ENCODE results near the gene MXD1. TPM values are rescaled to one million over a fixed set of nuclear protein-coding genes. Genes with fewer than 3 reads are reported as not detected.
A peak's percentile ranks its signal among the peaks of the same experiment; 100 is the strongest.
"Not testable (repeated sequence)": the region's sequence is repeated elsewhere in the genome, so short reads cannot be mapped to it uniquely, and the experiment has no call there.

MXD1 gene, protein sequence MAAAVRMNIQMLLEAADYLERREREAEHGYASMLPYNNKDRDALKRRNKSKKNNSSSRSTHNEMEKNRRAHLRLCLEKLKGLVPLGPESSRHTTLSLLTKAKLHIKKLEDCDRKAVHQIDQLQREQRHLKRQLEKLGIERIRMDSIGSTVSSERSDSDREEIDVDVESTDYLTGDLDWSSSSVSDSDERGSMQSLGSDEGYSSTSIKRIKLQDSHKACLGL
- 10 to 100 TPM; 11.7 to 16.1 (median 13.0) TPM for polyA plus RNA-seq (ENCODE audit: insufficient read length in 3 of 3)
- long read RNA-seq, donor 1, full-length matches to known transcripts, result 2 of 2 reads
- long read RNA-seq, donor 1, partial matches to known transcripts, result 0 of 2 reads
- long read RNA-seq, donor 1, other reads (novel, unspliced or antisense), result 0 of 2 reads
- long read RNA-seq, donor 2, full-length matches to known transcripts, result 2 of 2 reads
- long read RNA-seq, donor 2, partial matches to known transcripts, result 0 of 2 reads
- long read RNA-seq, donor 2, other reads (novel, unspliced or antisense), result 0 of 2 reads
- long read RNA-seq, donor 3, full-length matches to known transcripts, result 5 of 5 reads
- long read RNA-seq, donor 3, partial matches to known transcripts, result 0 of 5 reads
- long read RNA-seq, donor 3, other reads (novel, unspliced or antisense), result 0 of 5 reads
- long read RNA-seq, donor 4, full-length matches to known transcripts, result 5 of 5 reads
- long read RNA-seq, donor 4, partial matches to known transcripts, result 0 of 5 reads
- long read RNA-seq, donor 4, other reads (novel, unspliced or antisense), result 0 of 5 reads
- long read RNA-seq, donor 5, result 0 reads
- long read RNA-seq, donor 6, full-length matches to known transcripts, result 2 of 7 reads
- long read RNA-seq, donor 6, partial matches to known transcripts, result 5 of 7 reads
- long read RNA-seq, donor 6, other reads (novel, unspliced or antisense), result 0 of 7 reads
- long read RNA-seq, donor 7, full-length matches to known transcripts, result 2 of 2 reads
- long read RNA-seq, donor 7, partial matches to known transcripts, result 0 of 2 reads
- long read RNA-seq, donor 7, other reads (novel, unspliced or antisense), result 0 of 2 reads
- long read RNA-seq, donor 8, full-length matches to known transcripts, result 2 of 2 reads
- long read RNA-seq, donor 8, partial matches to known transcripts, result 0 of 2 reads
- long read RNA-seq, donor 8, other reads (novel, unspliced or antisense), result 0 of 2 reads
- long read RNA-seq, donor 9, full-length matches to known transcripts, result 2 of 2 reads
- long read RNA-seq, donor 9, partial matches to known transcripts, result 0 of 2 reads
- long read RNA-seq, donor 9, other reads (novel, unspliced or antisense), result 0 of 2 reads
- long read RNA-seq, donor 10, full-length matches to known transcripts, result 3 of 3 reads
- long read RNA-seq, donor 10, partial matches to known transcripts, result 0 of 3 reads
- long read RNA-seq, donor 10, other reads (novel, unspliced or antisense), result 0 of 3 reads
- long read RNA-seq, donor 11, full-length matches to known transcripts, result 2 of 2 reads
- long read RNA-seq, donor 11, partial matches to known transcripts, result 0 of 2 reads
- long read RNA-seq, donor 11, other reads (novel, unspliced or antisense), result 0 of 2 reads
- long read RNA-seq, donor 12, full-length matches to known transcripts, result 1 of 1 reads
- long read RNA-seq, donor 12, partial matches to known transcripts, result 0 of 1 reads
- long read RNA-seq, donor 12, other reads (novel, unspliced or antisense), result 0 of 1 reads
- long read RNA-seq, donor 13, full-length matches to known transcripts, result 3 of 3 reads
- long read RNA-seq, donor 13, partial matches to known transcripts, result 0 of 3 reads
- long read RNA-seq, donor 13, other reads (novel, unspliced or antisense), result 0 of 3 reads
- long read RNA-seq, donor 14, full-length matches to known transcripts, result 3 of 3 reads
- long read RNA-seq, donor 14, partial matches to known transcripts, result 0 of 3 reads
- long read RNA-seq, donor 14, other reads (novel, unspliced or antisense), result 0 of 3 reads
- long read RNA-seq, donor 15, result 0 reads
- long read RNA-seq, donor 16, full-length matches to known transcripts, result 7 of 12 reads
- long read RNA-seq, donor 16, partial matches to known transcripts, result 5 of 12 reads
- long read RNA-seq, donor 16, other reads (novel, unspliced or antisense), result 0 of 12 reads

DNA sequence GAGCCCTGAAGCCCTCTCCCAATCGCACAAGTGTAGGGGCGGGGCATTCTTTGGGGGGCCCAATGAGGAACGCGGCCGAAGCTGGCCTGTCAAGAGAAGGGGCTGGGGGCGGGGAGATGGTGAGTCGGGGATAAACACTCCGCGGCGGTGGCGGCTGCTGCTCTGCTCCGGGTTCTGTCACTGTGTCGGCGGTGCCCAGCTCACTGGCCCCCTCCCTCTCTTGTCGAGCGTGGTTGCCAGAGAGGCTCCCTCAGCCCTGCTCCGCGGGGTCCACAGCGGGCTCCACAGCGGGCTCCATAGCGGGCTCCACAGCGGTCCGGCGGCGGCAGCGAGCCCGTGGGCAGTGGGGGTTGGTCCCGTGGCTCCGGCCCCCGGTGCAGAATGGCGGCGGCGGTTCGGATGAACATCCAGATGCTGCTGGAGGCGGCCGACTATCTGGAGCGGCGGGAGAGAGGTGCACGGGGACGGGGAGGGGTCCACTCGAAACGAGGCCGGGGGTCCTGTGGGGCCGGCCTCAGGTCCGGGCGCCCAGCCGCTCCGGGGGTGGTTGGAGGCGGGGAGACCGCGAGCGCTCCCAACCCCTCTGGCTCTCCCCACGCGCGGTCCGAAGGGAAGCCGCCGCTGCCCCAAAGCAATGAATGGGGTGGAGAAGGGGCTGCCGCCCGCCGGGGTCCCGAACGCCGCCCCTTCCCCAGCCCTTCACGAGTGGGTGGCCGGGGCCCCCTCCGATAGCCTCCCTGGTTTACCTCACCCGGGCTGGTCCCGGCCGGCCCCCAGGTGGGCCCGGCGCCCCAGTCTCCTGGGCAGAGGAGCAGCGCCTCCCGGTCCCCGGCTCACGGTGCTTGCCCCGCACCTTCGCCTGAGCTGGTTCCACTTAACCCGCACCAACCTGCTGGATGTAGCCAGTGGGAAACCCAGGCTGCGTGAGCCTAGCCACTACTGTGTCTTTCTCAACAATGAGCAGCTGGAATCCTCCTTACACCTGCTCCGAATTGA lies at the start of gene MXD1:
Gene MXD1 (plus strand): TSS at position 160 of the 996 bp plus-strand sequence. CDS start 222 bp downstream, at position 382.
- peak in 2 of 11 donors; percentile 13 to 20 for DNase-seq (ENCODE audit: extremely low read depth in 1 of 11, low read depth in 9 of 11, low spot score in 4 of 11)

DNA sequence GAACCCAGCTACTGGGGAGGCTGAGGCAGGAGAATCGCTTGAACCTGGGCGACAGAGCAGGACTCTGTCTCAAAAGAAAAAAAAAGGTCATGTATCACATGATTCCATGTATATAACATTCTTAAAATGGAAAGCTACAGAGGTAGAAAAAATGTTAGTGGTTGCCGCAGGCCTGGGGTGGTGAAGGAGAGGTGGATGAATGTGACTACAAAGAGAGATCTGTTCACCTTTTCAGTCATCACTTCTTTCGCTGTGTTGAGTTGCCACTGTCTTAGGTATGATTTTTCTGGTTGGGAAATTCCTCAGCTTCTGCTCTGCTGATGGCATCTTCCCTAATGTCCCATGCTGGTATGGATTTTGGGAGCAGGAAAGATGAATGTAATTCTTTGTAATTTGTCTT lies 26.5 kb upstream of the MXD1 start:
- DNase-seq (ENCODE audit: extremely low read depth in 1 of 11, low read depth in 9 of 11, low spot score in 4 of 11), result no peak

DNA sequence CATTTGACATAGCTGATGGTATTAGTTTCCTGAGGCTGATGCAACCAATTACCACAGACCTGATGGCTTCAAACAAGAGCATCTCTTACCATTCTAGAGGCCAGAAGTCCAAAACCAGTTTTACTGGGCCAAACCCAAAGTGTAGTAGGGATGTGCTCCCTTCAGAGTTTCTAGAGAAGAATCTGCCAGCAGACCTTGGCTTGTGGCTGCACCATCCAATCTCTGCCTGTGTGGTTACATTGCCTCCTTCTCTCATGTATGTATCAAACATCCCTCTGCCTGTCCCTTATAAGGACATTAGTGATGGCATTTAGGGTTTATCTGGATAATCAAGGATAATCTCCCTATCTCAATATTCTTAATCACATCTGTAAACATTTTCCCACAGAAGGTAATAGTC lies 25.6 kb upstream of the MXD1 start:
- no peak for DNase-seq (ENCODE audit: extremely low read depth in 1 of 11, low read depth in 9 of 11, low spot score in 4 of 11)

DNA sequence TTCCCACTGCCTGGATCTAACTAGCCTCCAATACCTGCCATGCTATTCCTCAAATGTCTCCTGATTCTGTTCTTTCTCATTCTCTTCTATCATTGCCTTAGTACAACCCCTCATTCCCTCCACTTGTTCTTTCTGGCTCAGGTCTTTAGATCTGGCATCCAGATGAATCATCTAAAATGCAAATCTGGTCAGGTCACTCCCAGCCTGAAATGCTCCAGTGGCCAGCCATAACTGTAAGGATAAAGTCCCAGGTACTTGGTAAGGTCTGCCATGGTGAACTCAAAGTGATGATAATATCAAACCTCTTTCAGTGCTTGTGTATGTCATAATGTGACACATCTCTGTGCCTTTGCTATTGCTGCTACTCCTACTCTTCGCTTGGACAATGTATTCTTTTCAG lies 24.0 kb upstream of the MXD1 start:
- no peak for DNase-seq (ENCODE audit: extremely low read depth in 1 of 11, low read depth in 9 of 11, low spot score in 4 of 11)

DNA sequence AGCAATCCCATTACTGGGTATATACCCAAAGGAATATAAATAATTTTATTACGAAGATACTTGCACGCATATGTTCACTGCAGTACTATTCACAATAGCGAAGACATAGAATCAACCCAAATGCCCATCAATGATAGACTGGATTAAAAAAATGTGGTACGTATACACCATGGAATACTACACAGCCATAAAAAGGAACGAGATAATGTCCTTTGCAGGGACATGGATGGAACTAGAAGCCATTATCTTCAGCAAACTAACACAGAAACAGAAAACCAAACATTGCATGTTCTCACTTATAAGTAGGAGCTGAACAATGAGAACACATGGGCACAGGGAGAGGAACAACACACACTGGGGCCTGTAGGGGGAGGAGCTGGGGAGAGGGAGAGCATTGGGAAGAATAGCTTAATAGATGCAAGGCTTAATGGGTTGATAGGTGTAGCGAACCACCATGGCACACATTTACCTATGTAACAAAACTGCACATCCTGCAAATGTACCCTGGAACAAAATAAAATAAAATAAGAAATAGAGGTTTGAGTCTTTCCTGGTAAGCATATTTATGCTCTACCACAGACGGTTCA lies 22.0 kb upstream of the MXD1 start:
- not testable (repeated sequence) for DNase-seq (ENCODE audit: extremely low read depth in 1 of 11, low read depth in 9 of 11, low spot score in 4 of 11)

DNA sequence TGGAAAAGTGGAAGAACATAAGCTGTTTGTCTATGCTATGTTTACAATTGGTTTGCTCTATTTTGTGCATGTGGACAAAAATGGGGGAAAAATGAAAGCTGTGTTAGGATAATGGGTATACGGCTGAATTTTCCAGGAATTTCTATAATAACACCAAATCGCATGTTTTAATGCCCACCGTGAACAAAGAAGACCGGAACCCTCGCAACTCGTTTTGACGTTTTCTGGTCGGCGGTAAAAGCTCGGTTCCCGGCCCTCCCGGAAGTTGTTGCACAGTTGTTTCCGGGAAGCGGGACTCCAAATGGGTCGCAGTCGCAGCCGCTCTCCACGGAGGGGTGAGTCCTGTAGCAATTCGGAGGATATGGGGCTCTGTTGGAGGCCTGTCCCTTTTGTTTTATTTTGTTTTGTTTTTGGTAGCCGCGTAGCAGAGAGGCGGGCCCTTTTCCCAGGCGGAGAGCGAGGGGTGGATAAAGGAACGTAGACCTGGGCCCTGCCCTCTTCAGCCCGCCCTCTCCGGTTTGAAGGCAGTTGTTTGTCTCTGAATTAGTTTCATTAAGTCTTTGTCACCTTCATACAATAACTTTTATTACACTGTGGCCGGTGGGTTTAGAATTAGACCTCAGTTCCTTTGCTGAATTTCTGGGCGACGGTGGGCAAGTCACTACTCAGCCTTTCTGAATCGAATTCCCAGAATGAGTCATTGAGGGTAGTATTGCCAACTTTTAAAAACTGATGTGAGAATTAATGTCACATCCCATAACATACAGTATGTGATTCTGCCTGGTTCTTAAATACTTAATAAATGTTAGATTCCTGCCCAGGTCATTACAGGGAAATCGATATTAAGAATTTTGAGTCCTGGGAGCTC lies 21.0 kb upstream of the MXD1 start, which contains the start of gene SNRNP27:
Gene SNRNP27 (plus strand): TSS at position 273 of the 868 bp plus-strand sequence. CDS start 29 bp downstream, at position 302.
- DNase-seq (ENCODE audit: extremely low read depth in 1 of 11, low read depth in 9 of 11, low spot score in 4 of 11), result peak in 10 of 11 donors; percentile 62 to 83 (median 74)

DNA sequence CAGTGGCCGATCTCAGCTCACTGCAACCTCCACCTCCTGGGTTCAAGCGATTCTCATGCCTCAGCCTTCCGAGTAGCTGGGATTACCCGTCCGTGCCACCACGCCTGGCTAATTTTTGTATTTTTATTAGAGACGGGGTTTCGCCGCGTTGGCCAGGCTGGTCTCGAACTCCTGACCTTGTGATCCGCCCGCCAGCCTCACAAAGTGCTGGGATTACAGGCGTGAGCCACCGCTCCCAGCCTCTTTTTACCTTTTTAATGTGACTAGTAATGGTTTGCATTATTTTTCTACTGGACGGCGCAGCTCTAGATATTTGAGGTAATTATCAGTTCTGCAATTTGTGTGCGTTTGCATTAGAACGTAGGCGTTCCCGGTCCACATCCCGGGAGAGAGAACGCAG lies 20.2 kb upstream of the MXD1 start:
- DNase-seq (ENCODE audit: extremely low read depth in 1 of 11, low read depth in 9 of 11, low spot score in 4 of 11), result not testable (repeated sequence)

DNA sequence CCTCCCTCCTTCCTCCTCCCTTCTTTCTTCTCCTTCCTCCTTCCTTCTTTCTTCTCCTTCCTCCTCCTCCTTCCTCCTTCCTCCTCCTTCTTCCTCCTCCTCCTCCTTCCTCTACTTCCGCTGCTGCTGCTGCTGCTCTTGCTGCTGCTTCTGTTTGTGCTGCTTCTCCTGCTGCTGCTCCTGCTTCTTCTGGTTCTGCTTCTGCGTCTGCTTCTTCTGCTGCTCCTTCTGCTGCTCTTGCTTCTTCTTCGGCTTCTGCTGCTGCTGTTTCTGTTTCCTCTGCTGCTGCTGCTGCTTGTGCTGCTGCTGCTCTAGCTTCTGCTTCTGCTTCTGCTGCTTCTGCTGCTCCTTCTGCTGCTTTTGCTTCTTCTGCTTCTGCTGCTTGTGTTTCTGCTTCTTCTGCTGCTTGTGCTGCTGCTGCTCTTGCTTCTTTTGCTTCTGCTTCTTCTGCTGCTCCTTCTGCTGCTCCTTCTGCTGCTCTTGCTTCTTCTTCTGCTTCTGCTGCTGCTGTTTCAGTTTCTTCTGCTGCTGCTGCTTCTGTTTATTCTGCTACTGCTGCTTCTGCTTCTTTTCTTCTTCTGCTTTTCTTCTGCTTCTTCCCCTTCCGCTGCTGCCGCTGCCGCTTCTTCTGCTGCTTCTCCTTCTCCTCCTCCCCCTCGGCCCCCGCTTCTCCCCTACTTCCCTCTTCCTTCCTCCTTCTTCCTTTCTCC lies 12.5 kb upstream of the MXD1 start:
- no peak for DNase-seq (ENCODE audit: extremely low read depth in 1 of 11, low read depth in 9 of 11, low spot score in 4 of 11)

DNA sequence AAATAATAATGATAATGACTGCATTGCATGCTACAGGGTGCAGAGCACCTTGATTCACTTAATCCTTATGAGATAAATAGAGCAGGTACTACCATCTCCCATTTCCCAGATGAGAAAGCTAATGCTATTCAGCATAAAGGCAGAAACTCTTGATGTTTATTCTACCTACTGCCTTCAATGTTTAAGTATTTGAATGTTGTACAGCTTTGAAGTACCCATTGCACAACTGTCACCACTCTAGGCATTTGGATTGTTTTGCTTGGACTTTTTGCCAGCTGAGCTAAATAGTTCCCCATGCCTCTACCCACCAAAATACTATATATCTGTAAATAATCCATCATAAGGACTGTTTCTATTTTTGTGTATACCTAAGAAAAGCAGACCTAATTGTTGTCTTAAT lies 7.7 kb upstream of the MXD1 start:
- no peak for DNase-seq (ENCODE audit: extremely low read depth in 1 of 11, low read depth in 9 of 11, low spot score in 4 of 11)

DNA sequence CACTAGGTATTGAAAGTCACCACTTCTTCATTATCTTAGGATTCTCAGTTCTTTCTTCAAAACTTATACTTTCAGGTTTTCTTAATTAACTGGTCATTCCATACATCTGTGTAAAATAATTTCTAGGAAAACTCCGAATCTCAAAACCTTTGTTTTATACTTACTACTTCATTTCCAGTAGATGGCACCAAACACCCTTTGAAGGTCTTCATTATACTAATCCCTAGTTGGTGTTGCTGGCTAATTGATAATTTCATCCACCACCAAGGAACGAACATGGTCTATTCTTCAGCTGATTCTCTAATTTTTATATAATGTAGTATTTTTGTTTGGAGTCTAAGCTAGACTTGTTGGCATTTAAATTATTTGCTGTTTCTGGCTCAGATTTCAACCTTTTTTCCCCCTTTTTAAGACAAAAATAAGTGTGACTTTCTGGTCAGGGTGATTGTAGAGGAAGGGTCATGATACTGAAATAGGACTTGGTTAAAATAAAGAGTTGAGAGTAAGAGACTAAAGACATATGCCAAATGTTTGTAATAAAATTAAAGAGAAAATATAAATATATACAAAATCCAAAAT lies 2.8 kb upstream of the MXD1 start:
- DNase-seq (ENCODE audit: extremely low read depth in 1 of 11, low read depth in 9 of 11, low spot score in 4 of 11), result peak in 6 of 11 donors; percentile 28 to 64 (median 50)

DNA sequence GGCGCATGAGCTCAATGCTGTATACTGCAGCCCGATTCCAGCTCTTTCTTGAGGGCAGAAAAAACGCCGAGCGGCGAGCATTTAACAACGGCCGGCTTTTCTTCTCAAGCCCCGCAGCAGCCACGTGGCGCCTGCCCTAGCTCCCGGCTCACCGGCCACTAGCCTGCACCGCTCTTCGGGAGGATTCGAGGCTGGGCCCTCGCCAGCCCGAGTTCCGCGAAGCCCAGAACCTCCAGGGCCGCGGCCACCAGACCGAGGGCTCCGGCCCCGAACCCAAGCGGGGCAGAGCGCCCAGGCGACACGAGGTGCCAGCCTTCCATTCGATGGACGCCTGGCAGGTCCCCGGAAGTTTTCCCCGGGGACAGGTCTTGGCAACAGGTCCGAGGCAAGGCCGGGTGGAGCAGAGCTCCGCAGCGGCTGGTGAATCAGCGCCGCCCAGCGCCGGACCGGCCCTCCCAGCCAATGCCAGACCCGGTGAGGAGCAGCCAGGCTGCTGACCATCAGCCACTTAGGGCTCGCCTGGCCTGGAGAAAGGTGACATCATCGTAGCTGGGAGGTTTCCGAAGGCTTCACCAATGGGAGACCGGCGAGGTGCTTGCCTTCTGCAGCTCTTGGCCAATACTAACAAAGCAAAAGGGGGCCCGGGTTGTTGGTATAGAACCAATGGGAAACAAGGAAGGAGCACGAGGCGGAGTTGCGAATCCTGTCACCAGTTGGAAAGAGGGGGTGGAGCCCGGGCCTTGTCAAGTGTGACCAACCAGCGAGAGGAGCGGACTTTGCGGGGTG lies 552 bp upstream of the MXD1 start:
- DNase-seq (ENCODE audit: extremely low read depth in 1 of 11, low read depth in 9 of 11, low spot score in 4 of 11), result peak; percentile 97 to 100 (median 100)

DNA sequence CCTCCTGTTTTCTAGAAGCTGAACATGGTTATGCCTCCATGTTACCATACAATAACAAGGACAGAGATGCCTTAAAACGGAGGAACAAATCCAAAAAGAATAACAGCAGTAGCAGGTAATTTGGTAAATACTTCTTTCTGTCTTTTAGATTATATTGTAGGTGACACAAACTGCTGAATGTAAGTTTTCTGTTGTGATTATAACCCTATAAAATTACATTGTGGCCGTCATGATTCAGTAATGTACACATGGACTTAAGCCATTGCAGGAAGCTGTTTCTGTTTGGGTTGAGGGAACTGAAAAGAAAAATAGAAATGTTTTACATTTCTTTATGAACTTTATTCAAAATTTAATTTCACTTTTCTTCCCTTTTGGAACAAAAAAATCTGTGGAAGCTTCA lies 1.2 kb downstream of the MXD1 start:
- DNase-seq (ENCODE audit: extremely low read depth in 1 of 11, low read depth in 9 of 11, low spot score in 4 of 11), result no peak

DNA sequence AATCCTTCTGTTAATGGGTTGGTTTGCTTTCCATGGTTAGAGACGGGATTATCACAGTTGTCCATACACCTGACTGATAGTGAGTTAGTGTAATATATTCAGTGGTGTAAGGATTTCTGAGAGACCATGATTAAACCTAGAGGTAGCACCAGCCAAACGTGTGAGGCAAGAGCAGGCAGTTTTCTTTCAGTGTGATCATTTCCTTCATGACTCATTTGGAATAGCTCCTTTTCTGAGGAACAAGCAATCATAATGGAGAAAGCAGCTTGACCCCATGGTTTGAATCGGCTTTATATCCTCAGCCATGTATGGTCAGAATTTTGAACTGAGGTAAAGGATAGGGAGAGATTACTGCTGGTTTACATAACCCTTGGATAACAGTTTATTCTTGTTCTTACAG lies 2.9 kb downstream of the MXD1 start:
- no peak for DNase-seq (ENCODE audit: extremely low read depth in 1 of 11, low read depth in 9 of 11, low spot score in 4 of 11)
